Heart left ventricle (tissue), 16 donors: ENCODE data around the gene DCAKD. TPM values are rescaled to one million over a fixed set of nuclear protein-coding genes. Genes with fewer than 3 reads are reported as not detected.

Experiments
- ATAC-seq, 4 donors: fragments of 200-7000 bp; cut with Tn5 transposase; one replicate each; pipeline ENCODE4 v1.9.1; 2020 to 2022; ENCODE audit warnings: moderate library complexity in 4 of 4, mild to moderate bottlenecking in 3 of 4, moderate number of reproducible peaks in 1 of 4
- DNase-seq, 5 donors: peaks; one replicate each; pipeline ENCODE4 v3.0.0-alpha.2; 2020
- H3K27ac ChIP-seq, 12 donors: fragments of 200-600 bp; sonication (generic) in 4 of 12; one replicate each; pipeline versions ENCODE4 v1.5.0 to v1.8.0; 2016 to 2022; ENCODE audit warnings: mild to moderate bottlenecking in 2 of 12
- H3K27me3 ChIP-seq, 9 donors: fragments of 200-600 bp; sonication (generic) in 2 of 9; one replicate each; pipeline versions ENCODE4 v1.5.1 to v1.8.0; 2016 to 2022; ENCODE audit warnings: mild to moderate bottlenecking in 3 of 9
- H3K36me3 ChIP-seq, 9 donors: fragments of 200-600 bp; sonication (generic) in 2 of 9; one replicate each; pipeline versions ENCODE4 v1.5.0 to v1.8.0; 2018 to 2022; ENCODE audit warnings: mild to moderate bottlenecking in 2 of 9
- H3K4me1 ChIP-seq, 12 donors: fragments of 200-600 bp; sonication (generic) in 4 of 12; one replicate each; pipeline versions ENCODE4 v1.5.0 to v1.8.0; 2016 to 2022; ENCODE audit warnings: mild to moderate bottlenecking in 3 of 12
- H3K4me3 ChIP-seq, 12 donors: fragments of 200-600 bp; sonication (generic) in 4 of 12; one replicate each; pipeline versions ENCODE4 v1.5.0 to v1.8.0; 2017 to 2022; ENCODE audit warnings: mild to moderate bottlenecking in 9 of 12, moderate library complexity in 4 of 12
- H3K9me3 ChIP-seq, 12 donors: fragments of 200-600 bp; sonication (generic) in 4 of 12; one replicate each; pipeline versions ENCODE4 v1.5.0 to v1.8.0; 2016 to 2022; ENCODE audit warnings: mild to moderate bottlenecking in 1 of 12
- POLR2A ChIP-seq, 2 donors: fragments of 450-650 bp; IDR thresholded peaks; one replicate each; pipeline ENCODE4 v1.6.1; 2017; ENCODE audit warnings: antibody characterized with exemption in 2 of 2, mild to moderate bottlenecking in 2 of 2, moderate library complexity in 2 of 2
- WGBS, 4 donors: extraction: QIAGEN DNeasy Blood & Tissue Kit in 2 of 4; methylation state at CpG; one replicate each; pipeline versions ENCODE4 v1.1.5 to v1.1.7; 2013 to 2018; 5-methylcytosine and 5-hydroxymethylcytosine counted together
- intact Hi-C, 10 donors: fragments of 100-400 bp; cut with DNase I; formaldehyde crosslinking; loops; one replicate each; pipeline versions ENCODE4 v1.11.1 to v1.14.2; 2022
- polyA plus RNA-seq, 2 donors: library from polyadenylated mRNA; stranded (reverse); fragments of 200-250 nt; gene quantifications; one replicate each; pipeline ENCODE4 v1.2.3, GENCODE V29; 2013
- total RNA-seq, 9 donors: library from RNA; depleted of rRNA in 2 of 9; stranded (reverse); fragments of >200 nt in 2 of 9; fragmentation: NEBNext Ultra II Directional in 3 of 9; extraction: Animal tissue kit (Norgen Biotek cat#: 25700) in 3 of 9; gene quantifications; one replicate each; pipeline versions ENCODE4 v1.1.0 to v1.2.4, GENCODE V29; 2016 to 2023
- TF ChIP-seq, protein P1 (sequence below), 12 donors: fragments of 200-600 bp; sonication (generic) in 4 of 12; IDR thresholded peaks; one replicate each; pipeline versions ENCODE4 v1.5.0 to v1.8.0; 2018 to 2022; ENCODE audit warnings: antibody characterized with exemption in 12 of 12, mild to moderate bottlenecking in 5 of 12
- donor health status: ischemic (EF 13 %, LVEDD 7.1; RV severe dilation, severe dysfunction).
- donor health status: healthy with polysubstance abuse.
- donor health status: DM: no; HTN: yes; CAD: no.
- donor health status: DM: no; HTN: no; CAD: no.
- donor health status: ischemic (EF 25% LVEDD 6.9; RV normal size, moderate dysfunction).
- donor health status: ischemic (EF 25% LVEDD 5.7; RV mildly dilated, moderate dysfunction).
- donor health status: healthy.
- donor health status: DM: yes; HTN: yes; CAD: no.
- donor health status: ischemic (EF 35%, LVEDD 5.7; RV mildly dilated, moderate dysfunction).
- donor health status: nonischemic (EF 11% LVEDD 7.7; RV severe dilation, severe dysfunction).
- donor health status: DM: yes; HTN: yes; CAD: no.
- donor health status: PGD.
- donor health status: ischemic (EF 29% LVEDD 5.4; RV normal size, mild dysfunction).
- donor health status: nonischemic (EF 23%, LVEDD 6.1; RV moderate dilation, normal function).

Gene DCAKD
- total and polyA plus RNA-seq, 11 donors, result 15.3 to 60.9 (median 32.4) TPM

DNA sequence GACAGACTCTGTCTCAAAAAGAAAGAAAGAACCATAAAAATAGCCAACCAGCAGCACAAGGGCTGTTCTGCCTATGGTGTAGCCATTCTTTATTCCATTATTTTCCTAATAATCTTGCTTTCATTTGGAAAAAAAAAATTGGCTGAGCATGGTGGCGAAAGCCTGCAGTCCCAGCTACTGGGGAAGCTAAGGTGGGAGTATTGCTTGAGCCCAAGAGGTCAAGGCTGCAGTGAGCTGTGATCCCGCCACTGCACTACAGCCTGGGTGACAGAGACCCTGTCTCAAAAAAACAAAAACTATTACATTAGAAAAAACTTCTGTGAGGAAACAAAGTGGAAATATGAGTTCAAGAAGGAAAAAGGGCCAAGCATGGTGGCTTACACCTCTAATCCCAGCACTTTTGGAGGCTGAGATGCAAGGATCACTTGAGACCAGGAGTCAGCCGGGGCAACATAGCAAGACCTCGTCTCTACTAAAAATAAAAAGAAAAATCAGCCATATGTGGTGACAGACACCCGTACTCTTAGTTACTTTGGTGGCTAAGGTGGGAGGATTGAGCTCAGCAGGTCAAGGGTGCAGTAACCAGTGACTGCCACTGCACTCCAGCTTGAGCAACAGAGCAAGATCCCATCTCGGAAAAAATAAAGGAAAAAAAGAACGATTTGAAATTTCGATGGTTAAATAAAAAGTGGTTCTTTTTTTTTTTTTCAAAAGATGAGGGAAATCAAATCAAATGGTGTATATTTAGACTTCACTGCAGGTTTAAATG, 2.5 kb downstream of the DCAKD start:
- no peak for DNase-seq
- TF ChIP-seq POLR2A (IDR thresholded peaks at IDR 0.05), result no peak
- TF ChIP-seq, protein P1, sequence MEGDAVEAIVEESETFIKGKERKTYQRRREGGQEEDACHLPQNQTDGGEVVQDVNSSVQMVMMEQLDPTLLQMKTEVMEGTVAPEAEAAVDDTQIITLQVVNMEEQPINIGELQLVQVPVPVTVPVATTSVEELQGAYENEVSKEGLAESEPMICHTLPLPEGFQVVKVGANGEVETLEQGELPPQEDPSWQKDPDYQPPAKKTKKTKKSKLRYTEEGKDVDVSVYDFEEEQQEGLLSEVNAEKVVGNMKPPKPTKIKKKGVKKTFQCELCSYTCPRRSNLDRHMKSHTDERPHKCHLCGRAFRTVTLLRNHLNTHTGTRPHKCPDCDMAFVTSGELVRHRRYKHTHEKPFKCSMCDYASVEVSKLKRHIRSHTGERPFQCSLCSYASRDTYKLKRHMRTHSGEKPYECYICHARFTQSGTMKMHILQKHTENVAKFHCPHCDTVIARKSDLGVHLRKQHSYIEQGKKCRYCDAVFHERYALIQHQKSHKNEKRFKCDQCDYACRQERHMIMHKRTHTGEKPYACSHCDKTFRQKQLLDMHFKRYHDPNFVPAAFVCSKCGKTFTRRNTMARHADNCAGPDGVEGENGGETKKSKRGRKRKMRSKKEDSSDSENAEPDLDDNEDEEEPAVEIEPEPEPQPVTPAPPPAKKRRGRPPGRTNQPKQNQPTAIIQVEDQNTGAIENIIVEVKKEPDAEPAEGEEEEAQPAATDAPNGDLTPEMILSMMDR (IDR thresholded peaks at IDR 0.05), result no peak
- intact Hi-C loops, result no loop called here
- no peaks in the 10 kb centered on the region for H3K36me3 ChIP-seq
- H3K4me3 ChIP-seq, result no peak overlapping the region
- WGBS, 4 donors, result 89 to 95% (median 92%) methylated on average over 8 of the region's 8 CpGs
- ATAC-seq, result no peak
- no peaks in the 10 kb centered on the region for H3K27me3 ChIP-seq
- H3K27ac ChIP-seq, result peak overlapping the region in 1 of 12 donors; percentile 46
- no peaks in the 10 kb centered on the region for H3K9me3 ChIP-seq
- H3K4me1 ChIP-seq, result peaks cover 0 to 37% (median 19%) of the 10 kb centered on the region in 12 donors

DNA sequence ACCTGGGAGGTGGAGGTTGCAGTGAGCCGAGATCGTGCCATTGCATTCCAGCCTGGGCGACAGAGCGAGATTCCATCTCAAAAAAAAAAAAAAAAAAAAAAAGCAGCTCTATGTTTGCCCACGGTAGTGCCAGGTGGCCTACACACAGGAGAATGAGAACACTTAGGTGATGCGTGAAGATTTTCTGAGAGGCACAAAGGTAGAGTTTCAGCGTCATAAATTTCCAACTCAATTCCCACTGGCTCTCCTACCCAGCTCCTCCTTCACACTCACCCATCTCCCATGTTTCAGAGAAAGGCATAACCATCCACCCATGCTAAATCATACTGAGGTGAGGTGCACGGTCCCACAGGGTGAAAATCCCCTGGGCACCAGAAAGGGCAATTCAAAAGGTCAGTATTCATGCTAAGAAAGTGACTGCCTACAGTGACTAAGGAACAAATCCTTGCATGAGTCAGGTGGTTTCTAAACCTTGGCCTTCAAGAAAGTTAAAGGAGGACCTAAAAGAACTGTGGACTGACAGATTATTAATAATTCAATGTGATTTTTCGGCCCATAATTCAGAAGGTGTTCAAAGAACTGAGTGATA, 4.8 kb downstream of the DCAKD start:
- Histone ChIP-seq H3K9me3 (no peaks in the 10 kb centered on the region), H3K36me3 (no peaks in the 10 kb centered on the region), H3K27me3 (no peaks in the 10 kb centered on the region), H3K4me1 (peaks cover 0 to 50% (median 22%) of the 10 kb centered on the region in 12 donors), H3K27ac (no peak overlapping the region), H3K4me3 (no peak overlapping the region)
- ATAC-seq, result no peak
- no peak for DNase-seq
- TF ChIP-seq POLR2A (IDR thresholded peaks at IDR 0.05), result no peak
- TF ChIP-seq, protein P1 (IDR thresholded peaks at IDR 0.05), result no peak
- 84 to 96% (median 93%) methylated on average over 9 of the region's 9 CpGs for WGBS, 4 donors
- intact Hi-C loops, result no loop called here

DNA sequence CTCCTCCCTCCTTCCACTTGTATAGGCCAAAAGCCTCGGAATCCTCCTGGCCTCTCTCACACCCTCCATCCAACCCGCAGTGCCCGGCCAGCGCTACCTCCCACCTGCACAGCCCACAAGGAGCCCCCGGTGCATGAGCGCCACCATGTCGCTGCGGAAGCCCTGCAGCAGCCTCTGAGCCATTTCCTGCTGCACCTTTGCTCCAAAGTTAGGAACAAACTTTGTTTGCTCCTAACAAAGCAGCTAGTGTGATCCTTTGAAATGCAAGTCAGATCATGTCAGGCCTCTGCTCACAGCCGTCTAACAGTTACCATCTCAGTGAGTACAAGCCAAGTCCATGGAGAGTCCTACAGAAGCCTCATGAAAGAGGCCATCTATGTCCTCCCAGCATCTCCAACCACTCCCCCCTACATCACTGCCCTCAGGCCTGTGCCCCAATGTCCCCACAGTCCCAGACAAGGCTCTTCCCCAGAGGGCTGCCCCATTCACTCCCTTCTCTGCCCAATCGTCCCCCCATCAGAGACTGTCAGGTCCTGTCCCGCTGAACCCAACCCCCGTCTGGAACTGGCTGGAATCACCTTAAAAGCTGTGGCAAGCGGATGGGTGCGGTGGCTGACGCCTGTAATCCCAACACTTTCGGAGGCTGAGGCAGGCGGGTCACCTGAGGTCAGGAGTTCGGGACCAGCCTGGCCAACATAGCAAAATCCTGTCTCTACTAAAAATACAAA, 7.5 kb downstream of the DCAKD start:
- DNase-seq (no peak), ATAC-seq (peak in 2 of 4 donors; percentile 5 to 12)
- no peaks in the 10 kb centered on the region for H3K36me3 ChIP-seq
- no peak overlapping the region for H3K4me3 ChIP-seq
- 83 to 88% (median 85%) methylated on average over 17 to 18 of the region's 18 CpGs for WGBS, 4 donors
- no peaks in the 10 kb centered on the region for H3K27me3 ChIP-seq
- H3K27ac ChIP-seq, result peak overlapping the region in 1 of 12 donors; percentile 34
- TF ChIP-seq POLR2A (IDR thresholded peaks at IDR 0.05), result no peak
- TF ChIP-seq, protein P1 (IDR thresholded peaks at IDR 0.05), result no peak
- peaks cover 0 to 51% (median 17%) of the 10 kb centered on the region in 12 donors for H3K4me1 ChIP-seq
- intact Hi-C loops, result no loop called here
- no peaks in the 10 kb centered on the region for H3K9me3 ChIP-seq
